GM19035 (cell line): ENCODE results near the gene TRPM1.
"Not testable (repeated sequence)": the region's sequence is repeated elsewhere in the genome, so short reads cannot be mapped to it uniquely, and the experiment has no call there.

ENCODE experiments used
- ATAC-seq: cut with Tn5 transposase; IDR thresholded peaks from one replicate; pipeline ENCODE4 v1.9.1; 2021; ENCODE audit not compliant: unreplicated experiment

Gene TRPM1

GRCh38 chr15:31125061-31125460 is 23.5 kb upstream of the TRPM1 start:
- no peak for ATAC-seq

GRCh38 chr15:31116423-31117030 is 15.0 kb upstream of the TRPM1 start:
- no peak for ATAC-seq

DNA sequence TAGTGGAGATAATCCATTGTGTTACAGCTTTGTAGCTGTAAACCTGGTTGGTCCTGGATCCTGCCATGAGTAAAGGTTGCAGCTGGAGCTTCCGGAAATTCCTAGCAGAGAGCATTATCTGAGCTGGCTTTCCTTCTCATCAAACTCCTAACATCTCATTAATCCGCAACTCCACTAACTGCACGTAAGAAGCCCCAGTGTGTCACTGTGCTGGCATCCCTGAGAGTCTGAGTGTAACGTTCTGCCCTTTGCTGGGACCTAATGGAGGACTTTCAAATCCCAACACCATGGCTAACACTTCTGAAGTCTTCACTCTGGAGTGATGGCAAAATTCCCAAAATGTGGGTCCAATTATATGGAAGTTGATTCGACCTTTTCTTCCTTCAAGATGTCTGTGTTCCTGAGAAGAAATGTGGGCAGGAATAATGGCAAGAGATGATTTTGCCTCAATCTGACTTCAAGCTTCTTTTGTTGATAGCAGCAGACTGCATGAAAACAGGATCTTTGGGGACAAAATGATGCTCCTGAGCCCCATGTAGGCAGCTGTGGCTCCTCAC is 9.6 kb upstream of the TRPM1 start:
- ATAC-seq: no peak

DNA sequence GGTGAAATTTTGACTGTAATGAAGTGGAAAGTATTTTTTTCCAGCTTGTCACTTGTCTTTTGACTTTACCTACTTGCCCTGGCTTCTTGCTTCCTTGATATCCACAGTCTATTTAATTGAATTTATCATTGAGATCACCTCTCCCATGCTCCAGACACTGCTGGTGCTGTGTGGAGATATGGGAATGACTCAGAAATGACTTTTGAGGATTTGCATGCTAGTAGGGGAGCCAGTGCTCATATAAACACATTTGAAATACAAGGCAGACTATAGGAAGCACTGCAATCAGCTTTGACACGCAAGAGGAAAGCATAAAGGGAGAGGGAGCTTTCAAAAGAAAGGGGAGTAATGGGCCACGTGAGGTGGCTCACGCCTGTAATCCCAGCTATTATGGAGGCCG is 7.3 kb upstream of the TRPM1 start:
- ATAC-seq: no peak

- ATAC-seq: no peak
These were observed 5.2 kb upstream of the TRPM1 start for GRCh38 chr15:31106495-31107300.

- ATAC-seq: no peak
These were observed 2.5 kb upstream of the TRPM1 start for GRCh38 chr15:31104003-31104402.

DNA sequence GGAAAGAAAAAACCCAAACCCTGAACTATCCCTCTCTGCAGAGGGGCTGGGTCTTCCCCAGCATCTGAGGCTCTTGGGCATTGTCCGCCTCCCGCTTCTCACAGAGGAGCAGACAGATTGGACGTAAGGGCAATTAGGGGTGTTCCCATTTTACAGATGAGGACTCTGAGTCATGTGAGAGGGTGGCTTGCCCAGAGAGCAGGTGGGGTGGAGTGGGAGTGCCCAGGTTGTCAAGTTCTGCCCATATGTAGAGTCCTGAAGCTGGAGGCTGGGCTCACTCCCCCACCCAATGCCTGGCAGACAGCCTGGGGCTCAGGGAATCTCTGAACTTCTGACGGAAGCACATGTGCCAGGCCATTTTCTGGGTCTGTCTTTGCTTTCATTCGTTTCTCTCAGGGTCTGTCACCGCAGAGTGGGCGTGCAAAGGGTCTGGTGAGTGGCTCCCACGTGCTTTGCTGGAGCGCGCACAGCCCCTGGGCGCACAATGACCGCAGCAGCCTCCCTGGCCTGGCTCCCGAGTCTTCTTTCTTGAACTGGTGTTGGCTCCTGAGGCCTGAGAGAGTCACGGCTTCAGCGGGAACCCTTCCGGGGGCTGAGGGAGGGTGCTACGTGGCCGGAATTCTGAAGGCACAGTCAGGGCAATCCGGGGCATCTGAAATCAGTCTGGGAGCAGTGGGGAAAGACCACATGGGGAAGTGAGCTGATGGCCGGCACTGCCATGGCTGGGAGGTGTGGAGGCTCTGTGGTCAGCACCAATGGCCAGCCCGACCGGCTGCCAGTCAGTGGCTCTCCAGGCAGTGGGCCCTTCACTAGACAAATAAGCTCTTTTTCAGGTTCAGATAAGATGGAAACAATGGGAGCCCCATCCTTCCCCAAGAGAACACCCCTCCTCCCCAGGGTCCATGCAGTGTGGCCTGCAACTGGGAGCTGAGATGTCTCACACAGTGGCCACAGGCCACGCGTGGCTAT is 1.1 kb upstream of the TRPM1 start:
- ATAC-seq: no peak

DNA sequence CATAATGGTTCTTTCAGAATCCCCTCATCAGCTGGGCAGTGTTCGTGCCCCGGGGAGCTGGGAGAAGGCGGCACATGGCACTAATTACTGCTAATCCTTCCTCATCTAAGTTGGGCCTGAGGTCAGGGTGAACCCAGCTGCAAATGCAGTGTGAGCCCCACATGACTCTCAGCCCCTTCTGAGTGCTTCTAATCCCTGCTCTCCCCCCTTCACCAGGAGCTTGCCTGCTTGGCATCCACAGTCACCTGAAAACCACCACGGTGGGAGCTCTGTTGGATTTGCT is 455 bp upstream of the TRPM1 start:
- no peak for ATAC-seq

GRCh38 chr15:31100738-31101137 is 787 bp downstream of the TRPM1 start:
- no peak for ATAC-seq

DNA sequence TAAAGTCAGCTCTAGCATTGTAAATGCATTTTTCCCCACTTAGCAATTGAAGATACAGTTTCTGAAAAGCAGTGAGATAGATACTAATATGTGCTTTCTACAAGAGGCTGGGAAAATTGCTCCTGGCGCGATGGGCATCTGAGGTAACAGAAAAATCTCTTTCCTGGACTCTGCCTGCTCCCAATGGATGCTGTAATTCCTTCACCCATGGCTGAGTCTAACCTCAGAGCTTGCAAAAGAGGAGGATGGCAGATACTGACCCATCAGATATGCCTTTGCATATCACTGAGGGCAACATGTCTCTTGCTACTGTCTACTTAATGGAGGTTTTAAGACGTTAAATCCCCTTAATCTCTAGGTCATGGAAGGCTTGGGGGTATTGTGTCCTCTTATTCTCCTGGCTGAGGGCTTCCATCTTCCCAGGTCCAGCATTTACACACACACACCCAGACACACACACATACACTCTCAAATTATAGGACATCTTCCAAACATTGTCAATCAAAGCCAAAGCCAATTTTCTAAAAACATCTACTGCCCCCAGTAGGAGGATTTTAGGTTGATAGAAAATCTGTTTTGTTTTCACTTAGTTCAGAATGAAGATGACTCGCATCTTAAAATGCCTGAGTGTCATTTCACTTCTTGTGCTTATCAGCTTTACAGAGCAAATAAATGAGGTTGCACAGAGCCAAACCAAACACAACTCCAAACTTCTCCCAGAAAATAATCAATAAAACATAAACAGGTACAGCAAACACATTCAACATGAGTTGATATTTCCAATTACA is 2.4 kb downstream of the TRPM1 start:
- ATAC-seq: no peak

DNA sequence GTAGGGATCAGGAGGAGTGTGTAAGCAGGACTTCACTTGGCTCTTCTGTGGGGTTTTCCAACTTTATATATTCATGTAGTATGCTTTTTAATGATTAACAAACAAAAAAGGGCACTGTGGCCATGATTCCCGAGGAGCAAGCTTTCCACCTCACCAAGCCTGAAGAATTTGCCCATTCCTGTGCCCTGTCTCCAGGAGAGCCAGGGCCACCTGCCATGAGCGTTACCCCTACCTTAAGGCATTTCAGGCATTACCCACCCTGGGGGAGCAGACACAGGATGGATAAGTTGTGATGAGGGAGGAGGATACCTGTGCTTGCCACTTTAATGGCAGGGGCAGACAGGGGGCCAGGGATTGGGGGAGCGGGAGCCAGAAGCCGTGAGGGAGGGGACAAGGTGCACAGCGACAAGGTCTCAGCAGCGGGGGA is 3.0 kb downstream of the TRPM1 start:
- ATAC-seq: no peak

DNA sequence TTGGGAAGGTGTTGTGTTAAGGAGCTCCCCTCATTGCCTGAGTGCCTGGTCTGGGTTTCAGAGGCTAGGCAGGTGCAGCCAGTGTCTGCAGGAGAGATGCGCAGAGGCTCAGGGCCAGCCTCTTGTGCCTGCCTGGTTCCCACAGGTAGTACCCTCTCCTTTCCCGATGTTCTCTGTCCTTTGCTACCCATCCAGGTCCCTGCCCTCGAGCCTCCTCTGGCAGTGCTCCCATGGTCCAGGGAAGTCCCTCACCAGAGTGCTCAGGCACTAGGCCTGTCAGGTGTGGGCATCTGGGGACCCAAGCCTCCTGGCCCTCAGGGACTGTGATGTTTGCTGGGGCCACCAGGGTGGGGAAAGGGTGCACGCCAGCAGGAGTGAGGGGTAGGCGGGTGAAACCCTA is 5.0 kb downstream of the TRPM1 start:
- ATAC-seq: no peak

GRCh38 chr15:31091481-31091880 is 10.0 kb downstream of the TRPM1 start:
- ATAC-seq: no peak

- no peak for ATAC-seq
These were observed 10.8 kb downstream of the TRPM1 start for GRCh38 chr15:31090766-31091165.

GRCh38 chr15:31089368-31090047 is 12.0 kb downstream of the TRPM1 start:
- ATAC-seq: no peak

GRCh38 chr15:31088672-31089367 is 12.7 kb downstream of the TRPM1 start:
- no peak for ATAC-seq

DNA sequence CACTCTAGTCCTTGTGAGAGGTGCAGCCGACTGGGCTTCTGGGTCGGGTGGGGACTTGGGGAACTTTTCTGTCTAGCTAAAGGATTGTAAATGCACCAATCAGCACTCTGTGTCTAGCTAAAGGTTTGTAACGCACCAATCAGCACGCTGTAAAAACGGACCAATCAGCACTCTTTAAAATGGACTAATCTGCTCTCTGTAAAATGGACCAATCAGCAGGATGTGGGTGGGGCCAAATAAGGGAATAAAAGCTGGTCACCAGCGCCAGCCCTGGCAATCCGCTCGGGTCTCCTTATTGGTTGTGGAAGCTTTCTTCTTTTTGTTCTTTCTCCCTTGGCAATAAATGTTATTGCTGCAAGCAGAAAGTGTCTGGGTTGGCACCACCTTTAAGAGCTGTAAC is 13.5 kb downstream of the TRPM1 start:
- ATAC-seq: not testable (repeated sequence)

DNA sequence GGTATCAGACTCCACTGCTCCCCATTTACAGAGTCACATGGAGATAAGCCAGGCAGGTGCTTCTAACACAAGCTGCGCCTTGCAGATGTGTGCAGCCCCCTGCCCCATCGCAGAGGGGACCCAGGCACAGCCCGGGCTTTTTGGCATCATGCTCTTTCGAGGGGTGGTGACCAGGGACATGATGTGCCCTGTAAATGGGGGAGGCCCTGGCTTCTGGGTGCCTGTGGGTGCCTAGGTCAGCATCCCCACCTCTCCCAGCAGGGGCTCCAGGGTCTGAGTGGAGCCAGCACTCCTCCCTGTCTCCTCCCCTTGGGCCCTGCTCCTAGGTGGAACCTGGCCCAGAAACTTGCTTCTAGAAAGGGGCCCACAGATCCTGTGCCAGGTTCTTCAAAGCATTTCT is 15.2 kb downstream of the TRPM1 start:
- ATAC-seq: no peak

- ATAC-seq: no peak
These were observed 16.2 kb downstream of the TRPM1 start for GRCh38 chr15:31085359-31085758.

DNA sequence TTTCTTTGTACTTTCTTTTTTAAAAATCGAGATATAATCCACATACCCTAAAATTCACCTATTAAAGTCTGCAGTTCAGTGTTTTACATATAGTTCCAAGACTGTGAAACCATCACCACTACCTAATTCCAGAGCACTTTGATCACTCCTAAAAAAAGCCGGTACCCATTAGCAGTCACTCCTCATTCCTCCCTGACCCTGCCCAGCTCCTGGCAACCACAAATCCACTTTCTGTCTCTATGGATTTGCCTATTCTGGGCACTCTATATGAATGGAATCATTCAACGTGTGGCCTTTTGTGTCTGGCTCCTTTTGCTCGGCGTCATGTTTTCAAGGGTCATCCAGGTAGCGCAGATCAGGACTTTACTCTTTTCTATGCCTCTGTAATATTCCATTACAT is 17.3 kb downstream of the TRPM1 start:
- no peak for ATAC-seq
